Nephron (organoid): Measurements from ENCODE around the gene USP6NL.

Experiments used
- H3K27ac Mint-ChIP-seq, 3 experiments: 2 replicates each; pipeline ENCODE4 v1.8.0; 2020; ENCODE audit warnings: mixed read lengths in 3 of 3, mild to moderate bottlenecking in 2 of 3, moderate library complexity in 1 of 3
- H3K27me3 Mint-ChIP-seq: 2 replicates; pipeline ENCODE4 v1.8.0; 2021; ENCODE audit warnings: low read depth, mild to moderate bottlenecking, moderate library complexity, mixed read lengths
- H3K36me3 Mint-ChIP-seq: 2 replicates; pipeline ENCODE4 v1.8.0; 2020; ENCODE audit warnings: low read depth, mixed read lengths
- H3K4me1 Mint-ChIP-seq: 2 replicates; pipeline ENCODE4 v1.8.0; 2020; ENCODE audit warnings: mixed read lengths
- H3K4me3 Mint-ChIP-seq, 3 experiments: 2 replicates each; pipeline ENCODE4 v1.8.0; 2020; ENCODE audit warnings: mild to moderate bottlenecking in 3 of 3, mixed read lengths in 3 of 3, moderate library complexity in 2 of 3
- H3K9me3 Mint-ChIP-seq: 2 replicates; pipeline ENCODE4 v1.8.0; 2020; ENCODE audit warnings: mixed read lengths
- CTCF ChIP-seq, 3 experiments: fragments of 200-600 bp; sonication (generic); IDR thresholded peaks; one replicate each; pipeline ENCODE4 v1.5.0; 2021; ENCODE audit warnings: antibody characterized with exemption in 3 of 3; ENCODE audit not compliant: unreplicated experiment in 3 of 3

Gene USP6NL

GRCh38 chr10:11530806-11531205 is 80.6 kb downstream of the USP6NL start:
- Mint-ChIP-seq H3K4me1 (peaks cover 54% of the 10 kb centered on the region), H3K27ac (no peak overlapping the region), H3K9me3 (no peaks in the 10 kb centered on the region), H3K36me3 (peaks cover 10% of the 10 kb centered on the region), H3K4me3 (no peak overlapping the region), H3K27me3 (no peaks in the 10 kb centered on the region)
- no peak for TF ChIP-seq CTCF (IDR thresholded peaks at IDR 0.05; ENCODE audit: unreplicated experiment in 3 of 3)

GRCh38 chr10:11529276-11529903 is 82.1 kb downstream of the USP6NL start:
- no peaks in the 10 kb centered on the region for H3K9me3 Mint-ChIP-seq
- H3K4me1 Mint-ChIP-seq = peaks cover 51% of the 10 kb centered on the region
- no peak overlapping the region for H3K27ac Mint-ChIP-seq
- H3K4me3 Mint-ChIP-seq = no peak overlapping the region
- H3K27me3 Mint-ChIP-seq = no peaks in the 10 kb centered on the region
- TF ChIP-seq CTCF (IDR thresholded peaks at IDR 0.05; ENCODE audit: unreplicated experiment in 3 of 3) = no peak
- H3K36me3 Mint-ChIP-seq = peaks cover 11% of the 10 kb centered on the region

- Mint-ChIP-seq H3K4me3 (no peak overlapping the region), H3K27ac (no peak overlapping the region)
These were observed 83.2 kb downstream of the USP6NL start for GRCh38 chr10:11528286-11528685.

GRCh38 chr10:11527691-11528255 is 83.7 kb downstream of the USP6NL start:
- Mint-ChIP-seq H3K27ac (no peak overlapping the region), H3K4me1 (peaks cover 40% of the 10 kb centered on the region), H3K9me3 (no peaks in the 10 kb centered on the region), H3K27me3 (no peaks in the 10 kb centered on the region), H3K36me3 (peaks cover 11% of the 10 kb centered on the region), H3K4me3 (no peak overlapping the region)
- no peak for TF ChIP-seq CTCF (IDR thresholded peaks at IDR 0.05; ENCODE audit: unreplicated experiment in 3 of 3)

More at GRCh38 chr10:11528286-11528685, 83.2 kb downstream of the USP6NL start:
- peaks cover 45% of the 10 kb centered on the region for H3K4me1 Mint-ChIP-seq
- no peaks in the 10 kb centered on the region for H3K9me3 Mint-ChIP-seq
- H3K36me3 Mint-ChIP-seq = peaks cover 11% of the 10 kb centered on the region
- TF ChIP-seq CTCF (IDR thresholded peaks at IDR 0.05; ENCODE audit: unreplicated experiment in 3 of 3) = no peak
- no peaks in the 10 kb centered on the region for H3K27me3 Mint-ChIP-seq

GRCh38 chr10:11527068-11527467 is 84.4 kb downstream of the USP6NL start:
- Mint-ChIP-seq H3K27ac (no peak overlapping the region), H3K4me3 (no peak overlapping the region), H3K9me3 (no peaks in the 10 kb centered on the region), H3K36me3 (peaks cover 11% of the 10 kb centered on the region), H3K27me3 (no peaks in the 10 kb centered on the region), H3K4me1 (peaks cover 36% of the 10 kb centered on the region)
- TF ChIP-seq CTCF (IDR thresholded peaks at IDR 0.05; ENCODE audit: unreplicated experiment in 3 of 3) = no peak

GRCh38 chr10:11525503-11525902 is 85.9 kb downstream of the USP6NL start:
- H3K9me3 Mint-ChIP-seq = no peaks in the 10 kb centered on the region
- no peak for TF ChIP-seq CTCF (IDR thresholded peaks at IDR 0.05; ENCODE audit: unreplicated experiment in 3 of 3)
- H3K27ac Mint-ChIP-seq = no peak overlapping the region
- peaks cover 33% of the 10 kb centered on the region for H3K4me1 Mint-ChIP-seq
- H3K27me3 Mint-ChIP-seq = no peaks in the 10 kb centered on the region
- H3K36me3 Mint-ChIP-seq = peaks cover 12% of the 10 kb centered on the region
- H3K4me3 Mint-ChIP-seq = no peak overlapping the region
